ENCODE results near the gene CCDC78. TPM values are rescaled to one million over a fixed set of nuclear protein-coding genes. Genes with fewer than 3 reads are reported as not detected.

CCDC78 gene
- total RNA-seq, 1 donor from 2014 or later = 5.8 TPM

DNA sequence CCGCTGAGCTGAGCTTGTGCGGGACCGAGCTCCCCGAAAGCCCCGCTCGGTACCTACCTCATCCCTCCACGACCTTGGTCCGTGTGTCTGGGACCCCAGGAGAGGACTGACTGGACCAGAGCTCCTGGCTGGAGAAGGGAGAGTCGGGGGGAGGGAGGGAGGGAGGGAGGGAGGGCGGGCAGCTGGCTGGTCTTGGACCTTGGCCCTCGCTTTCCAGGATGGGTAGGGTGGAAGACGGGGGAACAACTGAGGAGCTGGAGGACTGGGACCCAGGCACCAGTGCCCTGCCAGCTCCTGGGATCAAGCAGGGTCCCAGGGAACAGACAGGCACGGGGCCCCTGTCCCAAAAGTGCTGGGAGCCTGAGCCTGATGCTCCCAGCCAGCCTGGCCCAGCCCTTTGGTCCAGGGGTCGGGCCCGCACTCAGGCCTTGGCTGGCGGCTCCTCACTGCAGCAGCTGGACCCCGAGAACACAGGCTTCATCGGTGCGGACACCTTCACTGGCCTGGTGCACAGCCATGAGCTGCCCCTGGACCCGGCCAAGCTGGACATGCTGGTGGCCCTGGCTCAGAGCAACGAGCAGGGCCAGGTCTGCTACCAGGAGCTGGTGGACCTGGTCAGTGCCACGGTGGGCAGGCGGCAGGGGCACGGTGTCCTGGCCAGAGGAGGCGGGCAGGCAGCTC is 50.2 kb downstream of the CCDC78 start:
- Mint-ChIP-seq H3K36me3 (ENCODE audit: low read depth) (peaks cover 6% of the 10 kb centered on the region), H3K4me1 (ENCODE audit: low read depth) (no peaks in the 10 kb centered on the region), H3K27me3 (ENCODE audit: insufficient read depth) (peaks cover 7% of the 10 kb centered on the region), H3K27ac (no peak overlapping the region), H3K9me3 (no peaks in the 10 kb centered on the region), H3K4me3 (no peak overlapping the region)
- intact Hi-C loops (cut with micrococcal nuclease) = no loop called here
- no peak for DNase-seq (ENCODE audit: low spot score)

DNA sequence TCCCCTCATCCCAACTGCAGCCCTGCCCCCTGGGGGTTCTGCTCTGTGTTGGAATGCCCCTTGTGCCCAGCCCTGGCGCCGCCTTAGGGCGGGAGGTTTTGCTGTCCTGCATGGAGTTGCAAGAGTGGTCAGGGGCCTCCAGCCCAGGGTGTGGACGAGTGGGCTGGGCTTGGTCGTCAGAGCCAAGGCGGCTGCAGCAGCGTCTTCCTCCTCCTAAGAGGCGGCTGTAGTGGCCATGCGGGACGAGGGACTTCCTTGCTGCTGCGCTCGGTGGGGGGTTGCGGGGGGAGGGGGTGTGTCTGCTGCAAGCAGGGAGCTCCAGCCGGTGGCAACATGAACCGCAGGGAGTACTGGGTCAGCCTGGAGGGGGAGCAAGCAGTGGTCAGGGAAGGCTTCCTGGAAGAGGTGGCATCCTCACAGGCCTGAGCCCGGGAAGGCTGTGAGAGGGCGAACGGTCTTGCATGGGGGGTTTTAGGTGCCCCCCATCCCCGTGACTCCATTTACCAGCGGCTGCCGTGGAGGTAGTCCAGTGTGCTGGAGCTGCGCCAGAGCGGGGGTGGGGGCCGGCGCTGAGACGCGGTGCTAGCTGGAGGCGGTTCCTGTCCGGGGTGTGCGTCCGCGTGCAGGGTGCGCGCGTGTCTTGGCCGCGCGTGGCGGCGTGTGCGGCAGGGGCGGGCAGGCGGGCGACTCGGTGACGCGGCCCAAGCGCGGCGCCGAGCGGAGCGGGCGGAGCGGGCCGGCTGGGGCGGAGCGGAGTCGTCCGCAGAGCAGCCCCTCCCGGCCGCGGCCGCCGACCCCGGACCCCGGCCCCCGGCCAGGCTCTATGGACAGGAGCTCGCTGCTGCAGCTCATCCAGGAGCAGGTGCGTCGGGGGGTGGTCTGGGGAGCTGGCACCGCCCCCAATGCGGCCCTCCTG is 51.0 kb downstream of the CCDC78 start, which contains the start of gene RHBDL1:
RHBDL1 (plus strand) TSS at position 704 of the 916 bp plus-strand sequence; CDS start at position 824, 120 bp downstream.
- intact Hi-C loops (cut with micrococcal nuclease) = no loop called here
- Mint-ChIP-seq H3K27me3 (ENCODE audit: insufficient read depth) (peaks cover 7% of the 10 kb centered on the region), H3K4me3 (no peak within 1 kb of the TSS), H3K4me1 (ENCODE audit: low read depth) (no peaks in the 10 kb centered on the region), H3K9me3 (no peaks in the 10 kb centered on the region), H3K36me3 (ENCODE audit: low read depth) (peaks cover 7% of the 10 kb centered on the region), H3K27ac (no peak within 1 kb of the TSS)
- DNase-seq (ENCODE audit: low spot score) = no peak

DNA sequence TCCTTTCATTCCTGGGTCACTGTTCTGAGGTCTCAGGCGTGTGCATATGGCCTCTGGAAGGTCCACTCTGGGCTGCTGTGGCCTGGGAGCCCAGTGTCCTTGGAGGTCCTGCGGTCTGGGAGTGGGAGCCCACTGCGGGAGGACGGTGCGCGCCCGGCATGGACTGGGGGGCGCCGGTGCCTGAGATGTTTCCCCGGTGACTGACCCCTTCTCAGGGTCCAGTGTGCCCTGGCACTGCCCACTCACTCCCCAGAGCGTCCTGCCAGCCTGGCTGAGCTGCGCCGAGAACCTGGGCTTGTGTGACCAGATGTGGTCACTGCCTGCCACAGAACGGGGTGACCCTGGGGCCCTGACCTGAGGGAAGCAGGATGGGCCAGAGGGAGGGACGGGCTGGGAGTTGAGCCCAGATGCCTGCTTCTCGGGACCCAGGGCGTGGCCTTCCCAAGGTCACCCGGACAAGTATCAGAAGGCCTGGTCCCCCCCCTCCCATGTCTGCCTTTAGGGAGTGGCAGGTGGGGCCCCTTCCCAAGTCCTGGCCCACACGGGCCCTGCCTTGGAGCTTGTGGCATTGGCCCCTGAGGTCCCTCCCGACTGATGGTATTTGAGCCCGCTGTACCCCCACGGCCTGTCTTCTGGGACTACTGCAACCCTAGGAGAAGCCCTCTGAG is 51.9 kb downstream of the CCDC78 start:
- H3K9me3 Mint-ChIP-seq = no peaks in the 10 kb centered on the region
- no peaks in the 10 kb centered on the region for H3K4me1 Mint-ChIP-seq (ENCODE audit: low read depth)
- peaks cover 7% of the 10 kb centered on the region for H3K27me3 Mint-ChIP-seq (ENCODE audit: insufficient read depth)
- no peak for DNase-seq (ENCODE audit: low spot score)
- no peak overlapping the region for H3K4me3 Mint-ChIP-seq
- no peak overlapping the region for H3K27ac Mint-ChIP-seq
- peaks cover 11% of the 10 kb centered on the region for H3K36me3 Mint-ChIP-seq (ENCODE audit: low read depth)
- intact Hi-C loops (cut with micrococcal nuclease) = no loop called here

DNA sequence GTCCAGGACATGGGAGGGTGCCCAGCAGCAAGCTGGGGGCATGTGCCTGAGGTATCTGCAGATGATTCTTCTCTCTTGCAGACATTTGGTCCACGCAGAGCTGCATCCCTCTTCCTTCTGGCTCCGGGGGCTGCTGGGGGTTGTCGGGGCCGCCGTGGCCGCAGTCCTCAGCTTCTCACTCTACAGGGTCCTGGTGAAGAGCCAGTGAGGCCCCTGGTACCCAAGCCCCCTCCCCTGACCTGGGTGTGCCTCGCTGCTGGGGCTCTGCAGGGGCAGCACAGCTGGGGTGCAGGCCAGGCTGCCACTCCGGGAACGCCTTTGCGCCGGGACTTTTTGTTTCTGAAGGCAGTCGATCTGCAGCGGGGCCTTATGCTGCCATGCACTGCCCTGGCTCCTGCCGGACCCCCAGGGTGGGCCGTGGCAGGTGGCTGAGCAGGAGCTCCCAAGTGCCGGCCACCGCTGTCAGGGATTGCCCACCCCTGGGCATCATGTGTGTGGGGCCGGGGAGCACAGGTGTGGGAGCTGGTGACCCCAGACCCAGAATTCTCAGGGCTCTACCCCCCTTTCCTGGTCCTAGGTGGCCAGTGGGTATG is 52.7 kb downstream of the CCDC78 start:
- H3K4me1 Mint-ChIP-seq (ENCODE audit: low read depth) = no peaks in the 10 kb centered on the region
- peaks cover 7% of the 10 kb centered on the region for H3K27me3 Mint-ChIP-seq (ENCODE audit: insufficient read depth)
- no peaks in the 10 kb centered on the region for H3K9me3 Mint-ChIP-seq
- peaks cover 11% of the 10 kb centered on the region for H3K36me3 Mint-ChIP-seq (ENCODE audit: low read depth)
- no peak for DNase-seq (ENCODE audit: low spot score)
- no peak overlapping the region for H3K27ac Mint-ChIP-seq
- intact Hi-C loops (cut with micrococcal nuclease) = no loop called here
- no peak overlapping the region for H3K4me3 Mint-ChIP-seq

DNA sequence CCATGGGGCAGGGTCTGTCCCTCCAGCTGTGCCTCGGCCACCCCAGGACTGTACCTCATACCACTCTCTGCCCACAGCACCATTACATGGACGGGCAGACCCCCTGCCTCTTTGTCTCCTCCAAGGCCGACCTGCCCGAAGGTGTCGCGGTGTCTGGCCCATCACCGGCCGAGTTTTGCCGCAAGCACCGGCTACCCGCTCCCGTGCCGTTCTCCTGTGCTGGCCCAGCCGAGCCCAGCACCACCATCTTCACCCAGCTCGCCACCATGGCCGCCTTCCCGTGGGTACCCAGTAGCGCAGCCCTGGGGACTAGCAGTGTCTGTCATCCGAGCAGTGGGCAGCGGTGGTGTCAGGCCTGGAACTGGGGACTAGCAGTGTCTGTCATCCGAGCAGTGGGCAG is 53.4 kb downstream of the CCDC78 start:
- Mint-ChIP-seq H3K4me1 (ENCODE audit: low read depth) (no peaks in the 10 kb centered on the region), H3K4me3 (no peak overlapping the region), H3K27me3 (ENCODE audit: insufficient read depth) (peaks cover 7% of the 10 kb centered on the region), H3K9me3 (no peaks in the 10 kb centered on the region), H3K27ac (no peak overlapping the region), H3K36me3 (ENCODE audit: low read depth) (peaks cover 11% of the 10 kb centered on the region)
- intact Hi-C loops (cut with micrococcal nuclease) = no loop called here
- no peak for DNase-seq (ENCODE audit: low spot score)

Other genes starting within 250 kb of the CCDC78 start
- gene CAPN15, start 198.7 kb downstream of the CCDC78 start, total RNA-seq = 122 and 124 TPM in 2 replicates
- gene PRR35, start 166.0 kb downstream of the CCDC78 start, total RNA-seq = not detected in 2 replicates
- gene NHLRC4, start 159.4 kb downstream of the CCDC78 start, total RNA-seq = 1.0 and 1.2 TPM in 2 replicates
- gene PIGQ, start 156.5 kb downstream of the CCDC78 start, total RNA-seq = 50.1 and 52.6 TPM in 2 replicates
- 14.0 and 15.2 TPM in 2 replicates for gene RAB40C, start 136.4 kb downstream of the CCDC78 start, total RNA-seq
- gene WFIKKN1, start 95.5 kb downstream of the CCDC78 start, total RNA-seq = 0.34 and 0.44 TPM in 2 replicates
- gene METTL26, start 90.1 kb downstream of the CCDC78 start, total RNA-seq = 141 and 147 TPM in 2 replicates
- gene MCRIP2, start 84.6 kb downstream of the CCDC78 start, total RNA-seq = 66.5 and 67.6 TPM in 2 replicates
- gene WDR90, start 77.1 kb downstream of the CCDC78 start, total RNA-seq = 81.2 and 82.3 TPM in 2 replicates
- 165 and 177 TPM in 2 replicates for gene RHOT2, start 58.3 kb downstream of the CCDC78 start, total RNA-seq
- gene RHBDL1, start 50.8 kb downstream of the CCDC78 start, total RNA-seq = 0.71 and 1.1 TPM in 2 replicates
- gene STUB1, start 46.0 kb downstream of the CCDC78 start, total RNA-seq = 94.0 and 95.4 TPM in 2 replicates
- 63.4 and 71.4 TPM in 2 replicates for gene JMJD8, start 42.1 kb downstream of the CCDC78 start, total RNA-seq
- 21.6 and 22.1 TPM in 2 replicates for gene WDR24, start 36.0 kb downstream of the CCDC78 start, total RNA-seq
- 6.3 and 7.6 TPM in 2 replicates for gene FBXL16, start 20.6 kb downstream of the CCDC78 start, total RNA-seq
- 21.8 and 29.6 TPM in 2 replicates for gene METRN, start 11.3 kb downstream of the CCDC78 start, total RNA-seq
- 41.3 and 41.6 TPM in 2 replicates for gene ANTKMT, start 5.3 kb downstream of the CCDC78 start, total RNA-seq
- 15.8 and 19.1 TPM in 2 replicates for gene HAGHL, start 663 bp upstream of the CCDC78 start, total RNA-seq
- 41.0 and 43.1 TPM in 2 replicates for gene CIAO3, start 14.6 kb upstream of the CCDC78 start, total RNA-seq
- not detected in 2 replicates for gene MSLN, start 34.3 kb upstream of the CCDC78 start, total RNA-seq
- 49.4 and 49.9 TPM in 2 replicates for gene RPUSD1, start 61.9 kb upstream of the CCDC78 start, total RNA-seq
- gene CHTF18, start 62.2 kb upstream of the CCDC78 start, total RNA-seq = 142 and 154 TPM in 2 replicates
- gene GNG13, start 74.3 kb upstream of the CCDC78 start, total RNA-seq = not detected in 2 replicates
- gene LMF1, start 244.5 kb upstream of the CCDC78 start, total RNA-seq = 6.8 and 10.4 TPM in 2 replicates

Measured in activated T-helper 1 cell treated with anti-CD3 and anti-CD28 coated beads, Interleukin-12 subunit alpha, Interleukin-12 subunit beta, Interleukin-2, Interleukin-4 antibody, amounts not matched to agents 30 ng/mL and 10 ng/mL and 1 ng/mL, durations not matched to agents 14 hours and 24 hours and 36 hours (primary cell).